Hematopoietic multipotent progenitor cell treated with erythropoietin and hydrocortisone succinate and interleukin-3 and kit ligand, for 8 days (in vitro differentiated cells): ENCODE results near the gene URI1.
"Not testable (repeated sequence)": the region's sequence is repeated elsewhere in the genome, so short reads cannot be mapped to it uniquely, and the experiment has no call there.

ENCODE experiments used
- DNase-seq: peaks from one replicate; pipeline ENCODE4 v3.0.0-alpha.2; 2015

Gene URI1

DNA sequence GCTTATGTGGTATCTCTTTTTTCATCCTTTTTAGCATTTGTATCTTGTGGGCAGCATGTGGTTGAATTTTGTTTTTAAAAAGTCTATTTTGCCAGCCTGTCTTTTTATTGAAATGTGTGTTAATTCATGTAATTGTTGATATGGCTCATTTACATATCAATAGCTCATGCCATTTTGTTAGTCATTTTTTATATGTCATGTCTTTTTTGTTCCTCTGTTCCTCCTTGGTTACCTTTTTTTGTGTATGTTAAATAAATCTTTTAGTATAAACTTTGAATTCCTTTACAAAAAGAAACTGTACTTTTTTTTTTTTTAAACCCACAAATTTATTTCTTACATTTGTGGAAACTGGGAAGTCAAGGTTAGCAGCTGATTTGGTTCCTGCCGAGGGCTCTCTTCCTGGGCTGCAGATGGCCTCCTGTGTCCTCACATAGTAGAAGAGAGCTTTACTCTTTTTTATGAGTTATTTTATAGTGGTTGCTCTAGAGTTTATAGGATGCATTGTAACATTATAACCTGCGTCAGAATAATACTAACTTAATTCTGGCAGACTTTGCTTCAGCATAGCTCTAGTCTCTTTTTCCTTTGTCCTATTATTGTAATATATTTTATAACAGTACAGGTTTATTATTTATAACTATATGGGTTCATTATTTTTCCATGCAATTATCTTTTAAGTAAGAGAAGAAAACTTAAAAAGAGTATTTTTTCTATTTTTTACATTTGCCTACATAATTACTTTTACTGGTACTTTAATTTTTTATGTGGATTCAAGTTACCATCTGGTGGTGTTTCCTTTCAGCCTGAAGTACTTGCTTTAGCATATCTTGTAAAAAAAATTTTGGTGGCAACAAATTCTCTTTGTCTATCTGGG is 86.3 kb downstream of the URI1 start:
- DNase-seq = no peak

DNA sequence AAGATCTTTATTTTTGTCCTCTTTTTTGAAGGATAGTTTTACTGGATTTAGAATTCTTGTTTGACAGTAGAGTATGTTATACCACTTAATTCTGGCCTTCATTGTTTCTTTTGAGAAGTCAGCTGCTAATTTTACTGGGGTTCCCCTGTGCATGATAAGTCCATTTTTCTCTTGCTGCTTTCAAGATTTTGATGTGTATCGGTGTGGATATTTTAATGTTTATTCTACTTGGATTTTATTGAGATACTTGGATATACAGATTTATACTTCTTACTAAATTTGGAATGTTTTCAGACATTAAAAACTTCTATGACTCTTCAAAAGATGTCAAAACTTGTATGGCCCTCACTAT is 86.9 kb downstream of the URI1 start:
- DNase-seq = no peak

DNA sequence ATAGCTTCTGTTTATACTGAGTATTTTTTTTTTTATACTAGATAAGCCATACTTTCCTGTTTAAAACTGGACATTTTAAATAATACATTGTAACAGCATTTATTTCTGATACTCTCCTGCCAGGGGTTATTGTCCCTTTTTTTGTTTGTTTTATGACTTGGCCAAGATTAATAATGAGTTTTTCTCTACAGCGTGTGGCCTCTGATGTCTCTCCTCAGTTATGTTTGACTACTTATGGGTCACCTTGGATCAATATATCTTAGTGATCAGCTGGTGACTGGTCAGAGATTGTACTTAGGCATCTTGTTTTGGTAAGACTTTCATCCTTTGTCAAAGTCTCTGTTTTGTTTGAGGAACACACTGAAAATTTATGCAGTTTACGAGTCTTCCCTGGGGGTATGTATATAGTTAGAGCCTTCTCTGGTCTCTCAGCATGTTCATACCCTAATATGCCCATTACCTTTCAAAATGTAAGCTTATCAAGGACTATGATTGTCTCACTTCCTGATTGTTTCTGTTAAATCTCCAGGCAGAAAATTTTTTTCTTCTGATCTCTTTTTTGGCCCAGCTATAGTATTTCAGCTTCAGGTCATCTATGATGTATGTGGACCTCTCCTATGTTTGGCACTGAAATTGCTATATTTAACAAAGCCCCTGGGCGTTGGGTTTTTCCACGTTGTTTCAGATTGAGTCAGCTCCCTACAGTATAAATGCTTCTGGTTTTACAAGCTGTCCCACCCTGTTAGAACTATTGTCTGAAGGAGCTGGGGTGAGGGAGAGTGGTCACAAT is 87.9 kb downstream of the URI1 start:
- no peak for DNase-seq

DNA sequence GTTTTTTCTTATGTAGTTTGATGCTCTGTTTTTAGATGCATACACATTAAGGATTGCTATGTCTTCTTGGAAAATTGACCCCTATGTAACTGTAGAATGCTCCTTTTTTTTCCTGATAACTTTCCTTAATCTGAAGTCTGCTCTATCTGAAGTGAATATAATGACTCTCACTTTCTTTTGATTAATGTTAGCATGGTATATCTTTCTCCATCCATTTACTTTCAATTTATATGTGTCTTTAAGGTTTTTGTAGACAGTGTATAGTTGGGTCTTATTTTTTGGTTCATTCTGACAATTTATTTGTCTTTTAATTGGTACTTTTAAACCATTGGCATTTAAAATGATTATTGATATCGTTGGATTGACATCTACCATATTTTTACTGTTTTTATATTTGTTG is 92.3 kb downstream of the URI1 start:
- no peak for DNase-seq

DNA sequence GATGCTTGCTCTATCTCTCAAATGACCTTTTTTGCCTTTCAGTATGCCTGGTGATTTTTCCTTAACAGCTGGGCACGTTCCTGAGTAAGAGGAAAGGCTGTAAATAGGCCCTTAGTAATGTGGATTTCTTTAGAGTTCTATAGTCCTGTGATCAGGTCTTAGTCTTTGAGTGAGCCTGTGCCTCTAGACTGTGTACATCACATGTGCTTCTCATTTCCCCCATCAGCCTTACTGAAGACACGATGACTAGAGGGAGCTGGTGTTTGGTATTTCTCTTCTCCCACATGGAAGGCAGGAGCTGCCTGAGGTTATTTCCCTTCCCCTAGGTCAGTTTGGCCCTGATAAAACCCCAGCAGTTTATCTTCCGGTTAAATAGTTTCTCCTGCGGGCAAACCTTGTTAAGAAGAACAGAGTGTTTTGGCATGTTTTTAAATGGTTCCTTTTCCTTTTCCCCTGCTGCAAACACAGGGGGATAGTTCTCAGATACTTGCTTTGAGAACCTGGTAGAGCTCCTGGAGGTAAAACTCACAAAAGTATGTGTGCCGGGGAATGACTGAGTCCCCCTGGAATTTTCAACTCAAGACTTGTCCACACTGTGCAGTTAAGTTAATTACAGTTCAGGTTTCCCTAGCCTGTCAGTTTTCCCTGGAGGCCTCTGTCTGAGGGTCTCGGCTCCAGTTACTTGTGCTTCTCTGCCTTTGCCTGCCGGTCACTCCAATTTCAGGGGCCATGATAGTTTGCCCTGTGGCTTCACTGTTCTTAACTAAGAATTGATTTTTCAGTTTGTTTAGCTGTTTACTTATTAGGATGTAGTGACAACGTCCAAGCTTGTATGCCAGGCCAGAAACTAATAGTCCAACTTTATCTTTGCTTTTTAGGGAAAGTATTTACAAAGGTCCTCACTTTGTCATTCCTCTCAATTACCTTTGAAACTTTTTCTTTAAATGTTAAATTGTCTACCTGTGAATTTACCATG is 94.4 kb downstream of the URI1 start:
- DNase-seq = no peak

DNA sequence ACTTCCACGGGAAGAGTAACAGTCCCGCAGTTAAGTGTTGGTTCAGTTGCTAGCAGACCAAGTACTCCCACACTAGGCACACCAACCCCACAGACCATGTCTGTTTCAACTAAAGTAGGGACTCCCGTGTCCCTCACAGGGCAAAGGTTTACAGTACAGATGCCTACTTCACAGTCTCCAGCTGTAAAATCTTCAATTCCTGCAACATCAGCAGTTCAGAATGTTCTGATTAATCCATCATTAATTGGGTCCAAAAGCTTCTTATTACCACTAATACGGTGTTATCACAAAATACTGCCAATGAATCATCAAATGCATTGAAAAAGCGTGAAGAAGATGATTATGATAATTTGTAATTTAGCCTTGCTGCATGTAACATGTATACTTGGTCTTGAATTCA is 95.8 kb downstream of the URI1 start:
- no peak for DNase-seq

DNA sequence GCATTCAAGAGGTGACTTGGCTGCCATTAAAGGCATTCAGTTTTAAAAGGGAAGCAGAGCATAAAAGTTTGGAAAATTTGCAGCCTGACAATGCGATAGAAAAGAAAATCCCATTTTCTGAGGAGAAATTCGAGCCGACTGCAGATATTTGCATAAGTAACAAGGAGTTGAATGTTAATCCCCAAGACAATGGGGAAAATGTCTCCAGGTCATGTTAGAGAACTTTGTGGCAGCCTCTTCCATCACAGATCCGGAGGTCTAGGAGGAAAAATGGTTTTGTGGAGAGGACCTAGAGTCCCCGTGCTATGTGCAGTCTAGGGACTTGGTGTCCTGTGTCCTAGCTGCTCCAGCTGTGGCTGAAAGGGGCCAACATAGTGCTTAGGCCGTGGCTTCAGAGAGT is 99.9 kb downstream of the URI1 start:
- DNase-seq = not testable (repeated sequence)

DNA sequence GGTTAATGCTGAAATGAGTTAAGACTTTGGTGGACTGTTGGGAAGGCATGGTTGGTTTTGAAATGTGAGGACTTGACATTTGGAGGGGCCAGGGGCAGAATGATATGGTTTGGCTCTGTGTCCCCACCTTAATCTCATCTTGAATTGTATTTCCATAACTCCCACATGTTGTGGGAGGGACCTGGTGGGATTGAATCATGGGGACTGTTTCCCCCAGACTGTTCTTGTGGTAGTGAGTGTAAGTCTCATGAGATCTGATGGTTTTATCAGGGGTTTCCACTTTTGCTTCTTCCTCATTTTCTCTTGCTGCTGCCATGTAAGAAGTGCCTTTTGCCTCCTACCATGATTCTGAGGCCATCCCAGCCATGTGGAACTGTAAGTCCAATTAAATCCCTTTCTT is 101.0 kb downstream of the URI1 start:
- DNase-seq = not testable (repeated sequence)

DNA sequence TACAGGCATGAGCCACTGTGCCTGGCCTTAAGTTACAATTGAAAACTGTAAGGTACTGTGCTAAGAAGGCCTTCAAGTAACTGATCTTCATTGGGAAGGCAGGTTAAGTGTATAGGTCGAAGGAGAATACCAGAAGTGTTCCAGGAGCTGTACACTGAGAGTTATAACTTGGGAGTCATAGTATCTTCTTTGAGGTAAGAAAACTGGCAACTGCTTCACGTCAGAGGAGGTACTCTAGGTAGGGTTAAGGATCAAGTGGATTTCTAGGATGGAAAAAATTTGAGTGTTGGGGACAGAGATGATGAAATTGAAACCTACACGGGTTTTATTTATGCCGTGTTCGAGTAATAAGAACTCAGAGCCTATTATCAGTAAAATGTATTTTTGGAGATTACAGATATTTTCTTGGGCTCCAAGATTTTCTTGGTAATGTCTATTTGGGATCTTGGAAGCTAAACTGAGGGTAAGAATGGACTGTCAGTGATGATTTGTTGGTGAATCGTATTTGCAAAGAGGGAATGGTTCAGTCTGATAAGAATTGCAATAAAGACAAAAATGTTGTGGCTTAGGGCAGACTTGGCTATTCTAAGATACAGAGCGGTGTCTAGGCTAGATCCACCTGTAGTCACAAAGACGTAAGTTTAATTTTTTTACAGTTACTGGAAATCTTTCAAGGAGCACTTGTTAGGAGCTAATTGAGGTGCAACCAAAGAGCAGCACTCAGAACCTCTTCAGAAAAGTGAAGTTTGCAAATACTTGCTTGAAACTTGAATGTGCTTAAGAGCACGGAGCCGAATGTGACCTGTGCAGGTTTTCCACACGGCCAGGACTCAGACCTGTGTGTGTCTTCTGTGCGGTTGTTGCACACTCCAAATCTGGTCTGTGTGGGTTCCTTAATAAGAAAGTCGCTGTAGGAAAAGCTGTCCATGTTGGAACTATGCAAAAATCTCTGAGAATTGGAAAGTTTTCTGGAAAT is 102.5 kb downstream of the URI1 start:
- no peak for DNase-seq

DNA sequence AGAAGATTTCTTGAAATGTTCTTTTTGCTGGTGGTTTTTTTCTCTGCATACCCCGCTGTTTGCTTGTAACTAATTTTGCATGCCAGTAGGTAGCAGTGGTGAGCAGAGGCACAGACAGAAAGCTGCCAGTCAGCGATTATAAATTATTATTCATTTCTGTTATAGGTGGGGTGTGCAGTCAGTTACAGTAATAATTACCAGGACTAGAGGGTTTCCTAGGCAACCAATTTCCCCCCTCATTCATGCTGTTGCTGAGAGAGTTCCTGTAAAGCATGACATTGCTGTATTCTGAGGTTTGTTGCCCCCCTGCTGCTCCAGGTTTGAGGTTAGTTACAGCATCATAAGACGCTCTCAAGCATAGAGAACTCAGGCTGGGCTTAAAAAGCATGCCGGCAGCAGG is 104.5 kb downstream of the URI1 start:
- peak; percentile 39 for DNase-seq

DNA sequence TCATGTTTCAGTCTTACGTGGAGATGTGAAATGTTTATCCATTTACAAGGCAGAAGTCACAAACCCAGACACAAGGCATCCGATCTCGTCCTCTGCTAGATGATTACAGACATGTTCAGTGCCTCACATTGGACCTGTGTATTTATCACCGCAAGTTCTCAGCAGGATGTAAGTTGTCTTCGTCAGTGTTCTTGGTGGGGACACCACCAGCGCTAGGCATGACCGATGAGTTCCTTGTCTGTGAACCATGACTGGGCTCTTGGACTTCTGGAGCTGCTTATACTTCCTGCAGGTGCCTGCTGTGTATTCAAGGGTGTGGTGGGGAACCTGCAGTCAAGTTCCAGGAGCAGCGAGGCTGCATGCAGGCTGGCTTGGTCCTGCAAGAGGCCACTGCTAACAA is 105.4 kb downstream of the URI1 start:
- no peak for DNase-seq

DNA sequence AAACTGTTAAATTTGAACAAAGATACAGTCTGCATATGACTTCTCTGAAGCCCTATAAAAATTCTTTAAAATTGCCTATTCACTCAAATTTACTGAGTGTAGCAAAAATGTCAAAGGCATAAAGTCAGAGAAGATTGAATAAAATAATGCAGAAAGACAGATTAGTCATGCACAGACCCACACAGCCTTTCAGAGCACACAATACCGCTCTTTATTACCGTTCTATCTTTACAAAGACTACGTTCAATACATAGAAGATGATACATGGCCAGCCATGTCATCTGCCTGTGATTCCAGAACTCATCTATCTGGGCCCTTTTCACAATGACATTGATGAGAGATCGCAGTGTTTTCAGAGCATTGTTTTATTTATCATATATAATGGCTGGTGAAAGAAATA is 107.2 kb downstream of the URI1 start:
- DNase-seq = no peak

DNA sequence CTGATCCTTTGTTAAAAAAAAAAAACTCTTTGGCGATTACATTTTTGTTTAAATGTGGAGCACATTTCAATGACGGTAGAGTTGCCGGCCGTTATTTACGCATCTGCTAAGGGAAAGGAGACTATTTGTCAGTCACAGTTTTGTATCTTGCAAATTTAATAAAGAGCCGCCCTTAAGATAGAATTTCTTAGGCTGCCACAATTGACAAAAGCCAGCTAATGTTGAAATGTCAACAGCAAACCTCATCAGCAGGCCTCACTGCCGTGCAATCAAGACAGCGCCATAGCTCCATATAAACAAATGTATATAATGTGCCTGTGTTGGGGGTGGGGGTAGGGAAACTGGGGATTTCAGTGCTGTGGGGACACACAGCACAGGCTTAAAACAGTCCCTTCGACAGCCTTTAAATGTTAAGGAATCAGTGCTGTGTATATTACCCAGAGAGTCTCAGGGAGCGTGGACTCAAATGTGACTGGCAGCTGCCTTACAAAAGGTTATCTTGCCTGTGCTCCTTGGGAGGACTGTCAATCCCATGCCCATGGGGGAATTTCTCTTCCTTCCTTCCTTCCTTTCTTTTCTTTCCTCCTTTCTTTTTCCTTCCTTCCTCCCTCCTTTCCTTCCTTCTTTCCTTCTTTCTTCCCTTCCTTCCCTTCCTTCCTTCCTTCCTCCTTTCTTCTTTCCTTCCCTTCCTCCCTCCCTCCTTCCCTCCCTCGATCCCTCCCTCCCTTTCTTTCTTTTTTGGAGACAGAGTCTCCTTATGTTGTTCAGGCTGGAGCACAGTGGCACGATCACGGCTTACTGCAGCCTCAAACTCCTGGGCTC is 108.0 kb downstream of the URI1 start:
- no peak for DNase-seq

DNA sequence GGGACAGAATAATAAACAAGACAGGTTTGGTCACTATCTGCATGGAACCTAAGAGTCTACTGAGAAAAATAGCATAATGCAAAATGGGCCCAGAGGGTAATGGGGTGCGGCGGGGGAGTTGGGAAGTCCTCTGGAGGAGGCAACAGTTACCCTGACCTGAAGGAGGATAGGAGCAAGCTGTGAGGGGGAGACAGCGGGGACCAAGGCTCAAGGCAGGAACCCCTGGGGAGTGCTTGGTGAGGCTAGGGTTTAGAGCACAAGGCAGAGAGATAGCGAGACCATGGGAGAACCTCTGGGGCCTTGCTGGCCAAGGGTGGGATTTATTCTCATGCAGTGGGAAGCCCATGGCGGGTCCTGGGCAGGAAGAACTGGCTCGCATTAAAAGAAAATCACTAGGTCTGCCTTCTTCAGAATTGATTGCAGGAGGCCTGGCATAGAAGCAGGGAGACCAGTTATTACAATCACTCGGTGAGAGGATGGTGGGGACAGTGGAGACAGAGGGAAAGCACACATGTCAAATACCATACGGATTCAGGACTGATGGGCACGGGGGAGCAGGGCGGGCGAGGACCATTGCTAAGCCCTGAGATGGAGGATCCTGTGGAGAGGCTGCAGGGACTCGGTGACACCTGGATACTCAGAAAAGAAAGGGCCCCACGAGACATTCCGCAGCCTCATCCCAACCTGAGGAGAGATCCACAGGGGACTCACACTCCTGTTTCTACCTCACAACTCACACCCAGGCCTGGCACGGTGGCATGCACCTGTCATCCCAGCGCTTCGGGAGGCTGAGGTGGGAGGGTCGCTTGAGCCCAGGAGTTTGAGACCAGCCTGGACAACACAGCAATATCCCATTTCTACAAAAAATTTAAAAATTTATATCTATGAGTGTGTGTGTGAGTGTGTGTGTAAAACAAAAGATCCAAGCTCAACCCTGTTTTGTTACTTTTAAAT is 110.4 kb downstream of the URI1 start:
- DNase-seq = no peak

DNA sequence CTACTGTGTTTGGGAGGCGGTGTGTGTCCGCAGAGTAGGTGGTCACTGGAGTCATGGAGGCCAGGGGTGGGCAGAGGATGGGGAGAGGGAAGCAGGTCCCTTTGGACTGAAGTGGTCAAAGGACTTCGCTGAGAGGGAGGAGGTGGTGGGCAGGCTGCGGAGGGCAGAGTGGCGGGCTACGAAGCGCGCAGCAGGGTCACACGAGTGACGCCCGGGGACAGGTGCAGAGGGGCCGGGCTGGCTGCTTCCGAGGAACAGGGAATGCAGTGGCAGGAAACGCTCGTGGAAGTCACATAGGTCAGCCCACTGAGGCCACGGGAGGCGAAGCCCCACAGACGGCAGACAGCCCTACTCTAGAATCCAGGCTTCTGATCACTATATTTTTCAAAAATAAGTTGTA is 111.5 kb downstream of the URI1 start:
- DNase-seq = no peak

DNA sequence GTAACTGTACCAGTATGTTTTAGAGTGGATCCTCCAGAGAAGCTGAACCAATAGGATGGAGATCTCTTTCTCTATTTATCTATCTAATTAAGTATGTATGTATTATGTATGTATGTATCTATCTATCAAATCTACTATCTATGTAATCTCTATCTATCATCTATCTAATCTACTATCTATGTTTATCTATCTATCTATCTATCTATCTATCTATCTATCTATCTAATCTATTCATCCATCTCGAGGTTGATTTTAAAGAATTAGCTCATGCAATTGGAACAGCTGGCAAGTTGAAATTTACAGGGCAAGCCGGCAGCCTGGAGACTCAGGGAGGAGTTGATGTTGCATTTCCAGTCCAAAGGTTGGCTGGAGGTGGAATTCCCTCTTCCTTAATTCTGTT is 112.2 kb downstream of the URI1 start:
- no peak for DNase-seq

DNA sequence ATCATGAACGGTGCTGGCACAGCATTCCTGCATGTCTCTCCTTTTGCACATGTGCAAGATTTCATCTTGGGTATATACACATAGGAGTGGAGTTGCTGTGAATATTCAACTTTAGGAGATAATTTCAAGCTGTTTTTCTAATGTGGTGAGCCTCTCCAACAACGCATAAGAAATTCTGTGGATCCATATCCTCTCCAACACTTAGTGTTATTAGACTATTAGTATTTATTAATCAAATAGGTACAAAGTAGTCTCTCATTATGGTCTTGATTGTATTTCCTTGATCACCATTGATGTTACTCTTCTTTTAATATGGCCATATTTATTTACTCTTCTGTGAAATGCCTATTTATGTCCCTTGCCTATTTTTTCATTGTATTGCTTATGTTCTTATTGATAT is 114.5 kb downstream of the URI1 start:
- no peak for DNase-seq

DNA sequence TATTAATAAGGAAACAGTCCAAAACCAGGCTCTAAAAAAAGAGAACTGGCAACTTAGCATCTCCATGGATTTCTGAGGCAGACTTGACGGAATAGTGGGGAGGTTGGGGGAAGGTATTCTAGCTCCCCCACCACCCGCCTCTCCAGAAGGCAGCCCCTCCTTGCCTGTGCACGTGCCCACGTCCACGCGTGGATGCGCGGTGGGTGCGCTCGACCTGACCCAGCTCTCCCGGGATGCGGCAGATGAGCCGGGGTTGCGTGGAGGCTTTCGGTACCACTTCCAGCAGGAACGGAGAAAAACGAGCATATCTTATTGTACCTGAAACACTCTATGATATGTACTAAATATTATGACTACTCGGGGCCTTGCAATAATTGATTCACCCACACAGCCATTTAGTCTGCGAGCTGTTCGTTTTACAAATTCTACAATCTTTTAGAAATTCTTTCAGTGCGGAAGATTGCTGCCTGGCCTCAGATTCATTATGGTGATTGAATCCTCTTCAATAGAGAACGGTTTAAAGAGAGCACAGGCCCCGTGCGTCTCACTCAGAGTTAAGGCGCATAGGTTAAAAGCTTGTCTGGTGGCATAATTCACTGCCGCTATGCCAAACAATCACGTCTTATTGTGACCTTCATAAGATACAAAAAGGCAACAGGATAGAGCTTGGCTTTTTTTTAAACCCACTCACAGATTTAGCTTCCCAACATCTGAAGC is 117.9 kb downstream of the URI1 start:
- DNase-seq = no peak
